ENCODE results near the gene RNF43.

- TF ChIP-seq POLR2A (IDR thresholded peaks at IDR 0.05) (no peak), CTCF (IDR thresholded peaks at IDR 0.05) (no peak)
Measured at GRCh38 chr17:58415371-58416055, 1.8 kb downstream of the RNF43 start.
